Mesenchymal stem cell (in vitro differentiated cells and primary cell): Measurements from ENCODE around the gene UBE2G2.

Source experiments
- DNase-seq: peaks from one replicate; pipeline ENCODE4 v3.0.0-alpha.2; 2013
- H2AFZ ChIP-seq: one replicate; pipeline ENCODE4 v1.6.1; 2013; ENCODE audit warnings: low read depth, mild to moderate bottlenecking, control low read depth, inconsistent platforms, low read length, moderate library complexity
- H2AK5ac ChIP-seq: 2 replicates; pipeline ENCODE4 v1.6.1; 2013; ENCODE audit warnings: low read length, moderate library complexity, mild to moderate bottlenecking, inconsistent platforms; ENCODE audit not compliant: severe bottlenecking
- H2BK120ac ChIP-seq: one replicate; pipeline ENCODE4 v1.6.1; 2013; ENCODE audit warnings: low read depth, mild to moderate bottlenecking, inconsistent platforms, low read length, moderate library complexity
- H2BK12ac ChIP-seq, 2 experiments: one replicate each; pipeline ENCODE4 v1.6.1; 2013; ENCODE audit warnings: inconsistent platforms in 2 of 2, low read length in 2 of 2, mild to moderate bottlenecking in 2 of 2, moderate library complexity in 2 of 2, control low read depth in 1 of 2
- H2BK15ac ChIP-seq: one replicate; pipeline ENCODE4 v1.6.1; 2013; ENCODE audit warnings: mild to moderate bottlenecking, low read depth, inconsistent platforms; ENCODE audit not compliant: poor library complexity, severe bottlenecking
- H2BK5ac ChIP-seq: 2 replicates; pipeline ENCODE4 v1.6.1; 2013; ENCODE audit warnings: low read depth, mild to moderate bottlenecking, low read length, control low read depth, inconsistent platforms; ENCODE audit not compliant: poor library complexity, severe bottlenecking
- H3K14ac ChIP-seq, 2 experiments: one replicate each; pipeline ENCODE4 v1.6.1; 2013; ENCODE audit warnings: inconsistent platforms in 2 of 2, low read length in 2 of 2, control low read depth in 1 of 2, mild to moderate bottlenecking in 1 of 2, moderate library complexity in 1 of 2
- H3K18ac ChIP-seq, 2 experiments: one replicate each; pipeline ENCODE4 v1.6.1; 2013; ENCODE audit warnings: inconsistent platforms in 2 of 2, low read length in 2 of 2, control low read depth in 1 of 2, low read depth in 1 of 2, mild to moderate bottlenecking in 1 of 2
- H3K23ac ChIP-seq, 2 experiments: one replicate each; pipeline ENCODE4 v1.6.1; 2013; ENCODE audit warnings: inconsistent platforms in 2 of 2, low read length in 2 of 2, mild to moderate bottlenecking in 2 of 2, moderate library complexity in 2 of 2, control low read depth in 1 of 2
- H3K27ac ChIP-seq: 2 replicates; pipeline ENCODE4 v1.5.1; 2013; ENCODE audit warnings: mild to moderate bottlenecking, moderate library complexity, low read length, control low read depth, inconsistent platforms; ENCODE audit not compliant: poor library complexity, severe bottlenecking
- H3K27me3 ChIP-seq, 2 experiments: 2 replicates each; pipeline versions ENCODE4 v1.6.1 to v1.7.0; 2013; ENCODE audit warnings: low read length in 2 of 2, mild to moderate bottlenecking in 2 of 2, moderate library complexity in 2 of 2, control low read depth in 1 of 2, inconsistent platforms in 1 of 2; ENCODE audit not compliant: control insufficient read depth in 1 of 2, insufficient read depth in 1 of 2
- H3K36me3 ChIP-seq, 2 experiments: 2 replicates each; pipeline versions ENCODE4 v1.6.1 to v1.7.0; 2013; ENCODE audit warnings: low read length in 2 of 2, control low read depth in 1 of 2, inconsistent platforms in 1 of 2, low read depth in 1 of 2, mild to moderate bottlenecking in 1 of 2; ENCODE audit not compliant: insufficient read depth in 2 of 2, control insufficient read depth in 1 of 2
- H3K4ac ChIP-seq, 2 experiments: one replicate each; pipeline ENCODE4 v1.6.1; 2013; ENCODE audit warnings: inconsistent platforms in 2 of 2, low read length in 2 of 2, mild to moderate bottlenecking in 2 of 2, moderate library complexity in 2 of 2, control low read depth in 1 of 2, low read depth in 1 of 2
- H3K4me1 ChIP-seq: 2 replicates; pipeline ENCODE4 v1.6.1; 2013; ENCODE audit warnings: low read depth, low read length, control low read depth; ENCODE audit not compliant: control insufficient read depth, insufficient read depth
- H3K4me2 ChIP-seq: 2 replicates; pipeline ENCODE4 v1.6.1; 2013; ENCODE audit warnings: low read length, mild to moderate bottlenecking, inconsistent platforms; ENCODE audit not compliant: poor library complexity, severe bottlenecking
- H3K4me3 ChIP-seq, 2 experiments: 2 replicates each; pipeline versions ENCODE4 v1.5.1 to v1.7.0; 2013; ENCODE audit warnings: low read length in 2 of 2, mild to moderate bottlenecking in 2 of 2, control low read depth in 1 of 2, low read depth in 1 of 2; ENCODE audit not compliant: insufficient read depth in 1 of 2
- H3K79me1 ChIP-seq: replicated peaks from 2 replicates; pipeline ENCODE4 v1.6.1; 2013; ENCODE audit warnings: mild to moderate bottlenecking, control low read depth, low read length, inconsistent platforms; ENCODE audit not compliant: poor library complexity, severe bottlenecking
- H3K9ac ChIP-seq: 2 replicates; pipeline ENCODE4 v1.7.0; 2013; ENCODE audit warnings: mild to moderate bottlenecking, low read length, moderate library complexity
- H3K9me3 ChIP-seq: 2 replicates; pipeline ENCODE4 v1.7.0; 2013; ENCODE audit warnings: mild to moderate bottlenecking, low read length; ENCODE audit not compliant: control insufficient read depth
- H4K8ac ChIP-seq: one replicate; pipeline ENCODE4 v1.6.1; 2013; ENCODE audit warnings: inconsistent platforms, mild to moderate bottlenecking, low read length, moderate library complexity
- H4K91ac ChIP-seq: one replicate; pipeline ENCODE4 v1.6.1; 2013; ENCODE audit warnings: mild to moderate bottlenecking, low read length, inconsistent platforms
- WGBS: methylation state at CpG from one replicate; pipeline ENCODE4 v1.1.7; 2013; ENCODE audit warnings: mixed read lengths; 5-methylcytosine and 5-hydroxymethylcytosine counted together

The UBE2G2 gene

GRCh38 chr21:44729336-44730027 is 72.1 kb downstream of the UBE2G2 start:
- Histone ChIP-seq H3K4me2 (no peak overlapping the region), H2BK12ac (no peak overlapping the region), H3K79me1 (no peaks in the 10 kb centered on the region), H3K4ac (no peak overlapping the region), H2AK5ac (no peak overlapping the region), H3K27ac (no peak overlapping the region), H3K9ac (no peak overlapping the region), H3K27me3 (peaks cover 36 to 62% of the 10 kb centered on the region in 2 experiments), H2BK5ac (no peak overlapping the region), H3K4me1 (no peaks in the 10 kb centered on the region), H3K36me3 (no peaks in the 10 kb centered on the region), H2BK15ac (no peak overlapping the region), H4K8ac (no peak overlapping the region), H3K18ac (no peak overlapping the region), H3K23ac (no peak overlapping the region), H4K91ac (no peak overlapping the region), H2AFZ (no peak overlapping the region), H2BK120ac (no peak overlapping the region), H3K9me3 (no peaks in the 10 kb centered on the region), H3K4me3 (no peak overlapping the region), H3K14ac (no peak overlapping the region)
- DNase-seq = no peak
- WGBS = 91% methylated on average over 23 of the region's 23 CpGs

- no peak overlapping the region for H3K18ac ChIP-seq
- no peak for DNase-seq
- no peak overlapping the region for H3K4ac ChIP-seq
- H3K9ac ChIP-seq = no peak overlapping the region
- H3K4me2 ChIP-seq = no peak overlapping the region
- no peak overlapping the region for H4K8ac ChIP-seq
- no peak overlapping the region for H2AK5ac ChIP-seq
- H3K23ac ChIP-seq = no peak overlapping the region
- H3K4me1 ChIP-seq = no peaks in the 10 kb centered on the region
- H3K36me3 ChIP-seq = no peaks in the 10 kb centered on the region
- H3K14ac ChIP-seq = no peak overlapping the region
- no peak overlapping the region for H2BK120ac ChIP-seq
- no peak overlapping the region for H3K27ac ChIP-seq
- 95% methylated on average over 12 of the region's 14 CpGs for WGBS
- no peak overlapping the region for H2BK5ac ChIP-seq
- no peaks in the 10 kb centered on the region for H3K9me3 ChIP-seq
- H3K4me3 ChIP-seq = no peak overlapping the region
- H4K91ac ChIP-seq = no peak overlapping the region
- H3K27me3 ChIP-seq = peaks cover 42 to 70% of the 10 kb centered on the region in 2 experiments
- H3K79me1 ChIP-seq = no peaks in the 10 kb centered on the region
- no peak overlapping the region for H2BK12ac ChIP-seq
- H2BK15ac ChIP-seq = no peak overlapping the region
- no peak overlapping the region for H2AFZ ChIP-seq
Measured at GRCh38 chr21:44728716-44729115, 72.9 kb downstream of the UBE2G2 start.

- 77% methylated on average over 9 of the region's 9 CpGs for WGBS
Measured at GRCh38 chr21:44727757-44728156, 73.9 kb downstream of the UBE2G2 start.

GRCh38 chr21:44727321-44727720 is 74.3 kb downstream of the UBE2G2 start:
- Histone ChIP-seq H3K36me3 (no peaks in the 10 kb centered on the region), H2AK5ac (no peak overlapping the region), H2BK5ac (no peak overlapping the region), H4K91ac (no peak overlapping the region), H3K79me1 (no peaks in the 10 kb centered on the region), H4K8ac (no peak overlapping the region), H3K27me3 (peaks cover 54 to 77% of the 10 kb centered on the region in 2 experiments), H3K23ac (no peak overlapping the region), H2BK12ac (no peak overlapping the region), H3K9ac (no peak overlapping the region), H3K4me3 (no peak overlapping the region), H3K18ac (no peak overlapping the region), H3K4ac (no peak overlapping the region), H3K27ac (no peak overlapping the region), H3K9me3 (no peaks in the 10 kb centered on the region), H2BK120ac (no peak overlapping the region), H3K4me1 (no peaks in the 10 kb centered on the region), H2BK15ac (no peak overlapping the region), H3K14ac (no peak overlapping the region), H2AFZ (no peak overlapping the region), H3K4me2 (no peak overlapping the region)
- DNase-seq = no peak
- 90% methylated on average over 8 of the region's 8 CpGs for WGBS

More at GRCh38 chr21:44727757-44728156, 73.9 kb downstream of the UBE2G2 start:
- Histone ChIP-seq H2AK5ac (no peak overlapping the region), H3K18ac (no peak overlapping the region), H2BK120ac (no peak overlapping the region), H3K27me3 (peaks cover 52 to 79% of the 10 kb centered on the region in 2 experiments), H3K36me3 (no peaks in the 10 kb centered on the region), H2BK15ac (no peak overlapping the region), H3K23ac (no peak overlapping the region), H3K79me1 (no peaks in the 10 kb centered on the region), H3K27ac (no peak overlapping the region), H3K9me3 (no peaks in the 10 kb centered on the region), H3K14ac (no peak overlapping the region), H4K91ac (no peak overlapping the region), H3K4ac (no peak overlapping the region), H3K9ac (no peak overlapping the region), H3K4me2 (no peak overlapping the region), H3K4me3 (no peak overlapping the region), H2BK5ac (no peak overlapping the region), H2BK12ac (no peak overlapping the region), H4K8ac (no peak overlapping the region), H3K4me1 (no peaks in the 10 kb centered on the region), H2AFZ (no peak overlapping the region)
- DNase-seq = no peak
